Osteocyte (in vitro differentiated cells): Measurements from ENCODE around the gene CCDC71L. TPM values are rescaled to one million over a fixed set of nuclear protein-coding genes. Genes with fewer than 3 reads are reported as not detected.
"Not testable (repeated sequence)": the region's sequence is repeated elsewhere in the genome, so short reads cannot be mapped to it uniquely, and the experiment has no call there.

ENCODE experiments used
- DNase-seq: peaks from one replicate; pipeline ENCODE4 v3.0.0; 2021; ENCODE audit warnings: mixed read lengths; ENCODE audit not compliant: unreplicated experiment; ENCODE audit errors: extremely low spot score
- H3K27ac Mint-ChIP-seq: one replicate; pipeline ENCODE4 v1.8.0; 2021; ENCODE audit warnings: mild to moderate bottlenecking, mixed read lengths; ENCODE audit not compliant: unreplicated experiment
- H3K27me3 Mint-ChIP-seq: one replicate; pipeline ENCODE4 v1.8.0; 2021; ENCODE audit warnings: mixed read lengths; ENCODE audit not compliant: unreplicated experiment
- H3K36me3 Mint-ChIP-seq: one replicate; pipeline ENCODE4 v1.8.0; 2021; ENCODE audit warnings: mixed read lengths; ENCODE audit not compliant: unreplicated experiment
- H3K4me1 Mint-ChIP-seq: one replicate; pipeline ENCODE4 v1.8.0; 2021; ENCODE audit warnings: mixed read lengths; ENCODE audit not compliant: unreplicated experiment
- H3K4me3 Mint-ChIP-seq: one replicate; pipeline ENCODE4 v1.8.0; 2021; ENCODE audit warnings: mild to moderate bottlenecking, moderate library complexity, mixed read lengths; ENCODE audit not compliant: unreplicated experiment
- H3K9me3 Mint-ChIP-seq: one replicate; pipeline ENCODE4 v1.8.0; 2021; ENCODE audit warnings: mixed read lengths; ENCODE audit not compliant: unreplicated experiment
- total RNA-seq: library from RNA; stranded (reverse); gene quantifications from 2 replicates; pipeline ENCODE4 v1.2.1, GENCODE V29; 2021
- TF ChIP-seq, protein P1 (sequence below): fragments of 200-600 bp; sonication (generic); IDR thresholded peaks from 2 replicates; pipeline ENCODE4 v1.5.0; 2021; ENCODE audit warnings: antibody characterized with exemption, mild to moderate bottlenecking, moderate library complexity

Gene CCDC71L
- total RNA-seq, 1 donor from 2014 or later = 45.2 TPM

GRCh38 chr7:106683941-106684340, 23.0 kb upstream of the CCDC71L start:
- TF ChIP-seq, protein P1, sequence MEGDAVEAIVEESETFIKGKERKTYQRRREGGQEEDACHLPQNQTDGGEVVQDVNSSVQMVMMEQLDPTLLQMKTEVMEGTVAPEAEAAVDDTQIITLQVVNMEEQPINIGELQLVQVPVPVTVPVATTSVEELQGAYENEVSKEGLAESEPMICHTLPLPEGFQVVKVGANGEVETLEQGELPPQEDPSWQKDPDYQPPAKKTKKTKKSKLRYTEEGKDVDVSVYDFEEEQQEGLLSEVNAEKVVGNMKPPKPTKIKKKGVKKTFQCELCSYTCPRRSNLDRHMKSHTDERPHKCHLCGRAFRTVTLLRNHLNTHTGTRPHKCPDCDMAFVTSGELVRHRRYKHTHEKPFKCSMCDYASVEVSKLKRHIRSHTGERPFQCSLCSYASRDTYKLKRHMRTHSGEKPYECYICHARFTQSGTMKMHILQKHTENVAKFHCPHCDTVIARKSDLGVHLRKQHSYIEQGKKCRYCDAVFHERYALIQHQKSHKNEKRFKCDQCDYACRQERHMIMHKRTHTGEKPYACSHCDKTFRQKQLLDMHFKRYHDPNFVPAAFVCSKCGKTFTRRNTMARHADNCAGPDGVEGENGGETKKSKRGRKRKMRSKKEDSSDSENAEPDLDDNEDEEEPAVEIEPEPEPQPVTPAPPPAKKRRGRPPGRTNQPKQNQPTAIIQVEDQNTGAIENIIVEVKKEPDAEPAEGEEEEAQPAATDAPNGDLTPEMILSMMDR = no peak
- H3K4me3 Mint-ChIP-seq = no peak overlapping the region
- no peaks in the 10 kb centered on the region for H3K27me3 Mint-ChIP-seq
- DNase-seq = no peak
- peaks cover 11% of the 10 kb centered on the region for H3K4me1 Mint-ChIP-seq
- H3K9me3 Mint-ChIP-seq = peaks cover 4% of the 10 kb centered on the region
- H3K27ac Mint-ChIP-seq = no peak overlapping the region
- H3K36me3 Mint-ChIP-seq = no peaks in the 10 kb centered on the region

- Mint-ChIP-seq H3K4me3 (no peak overlapping the region), H3K27me3 (no peaks in the 10 kb centered on the region), H3K9me3 (peaks cover 4% of the 10 kb centered on the region), H3K4me1 (peaks cover 11% of the 10 kb centered on the region), H3K27ac (no peak overlapping the region), H3K36me3 (no peaks in the 10 kb centered on the region)
- TF ChIP-seq, protein P1 = no peak
- DNase-seq = no peak
Measured at GRCh38 chr7:106681815-106682495, 21.0 kb upstream of the CCDC71L start.

DNA sequence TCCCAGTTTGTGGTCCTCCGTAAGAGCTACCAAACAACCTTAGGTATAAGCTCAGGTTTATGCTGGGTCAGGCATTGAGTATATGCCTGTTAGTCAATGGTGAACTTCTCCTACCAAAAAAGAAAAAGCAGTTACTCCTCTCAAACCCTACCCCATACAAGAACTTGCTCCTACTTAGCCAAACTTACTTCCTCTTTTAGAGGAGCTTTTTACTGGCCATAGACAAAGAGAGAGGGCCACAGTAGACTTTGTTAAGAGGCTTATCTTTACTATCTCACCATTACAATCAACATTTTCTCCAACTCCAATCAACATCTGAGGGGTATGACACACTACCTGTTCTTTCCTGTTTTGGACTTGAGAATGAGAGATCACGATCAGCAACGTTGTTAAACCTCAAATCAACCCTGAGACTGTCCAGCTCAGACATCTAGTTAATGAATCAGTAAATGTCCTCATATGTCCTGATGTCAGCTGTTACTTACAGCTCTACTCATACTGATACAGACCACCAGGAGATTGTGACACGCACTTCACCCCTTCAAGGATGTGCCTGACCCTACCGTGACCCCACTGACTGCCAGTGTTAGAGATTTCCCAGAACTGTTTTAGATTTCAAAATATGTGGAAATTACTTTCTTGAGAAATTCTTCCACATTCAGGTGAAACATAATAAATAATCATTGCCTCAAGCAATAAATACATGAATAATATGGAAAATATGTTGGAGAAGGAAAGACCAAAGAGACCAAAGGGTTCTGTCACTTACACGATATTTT, 18.4 kb upstream of the CCDC71L start:
- TF ChIP-seq, protein P1 = no peak
- peaks cover 11% of the 10 kb centered on the region for H3K4me1 Mint-ChIP-seq
- no peaks in the 10 kb centered on the region for H3K36me3 Mint-ChIP-seq
- no peak overlapping the region for H3K4me3 Mint-ChIP-seq
- no peaks in the 10 kb centered on the region for H3K9me3 Mint-ChIP-seq
- DNase-seq = no peak
- H3K27ac Mint-ChIP-seq = no peak overlapping the region
- peaks cover 2% of the 10 kb centered on the region for H3K27me3 Mint-ChIP-seq

DNA sequence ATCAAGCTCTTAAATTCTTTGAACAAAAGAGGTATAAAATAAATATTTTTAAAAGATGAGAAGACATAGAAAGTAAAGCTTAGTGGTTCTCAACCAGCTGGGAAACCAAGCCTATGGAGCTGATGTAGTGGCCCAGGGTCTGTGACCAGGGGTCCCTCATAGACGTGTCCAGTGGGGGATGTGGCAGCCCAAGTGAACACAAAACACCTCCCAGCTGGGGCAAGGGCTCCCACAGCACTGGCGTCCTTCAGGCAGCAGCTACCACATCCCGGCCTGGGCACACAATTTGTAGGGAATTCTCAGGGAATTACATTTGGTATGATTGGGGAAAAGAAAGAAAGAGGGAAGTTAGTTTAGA, 17.8 kb upstream of the CCDC71L start:
- H3K9me3 Mint-ChIP-seq = no peaks in the 10 kb centered on the region
- peaks cover 11% of the 10 kb centered on the region for H3K4me1 Mint-ChIP-seq
- DNase-seq = no peak
- TF ChIP-seq, protein P1 = no peak
- no peaks in the 10 kb centered on the region for H3K36me3 Mint-ChIP-seq
- H3K4me3 Mint-ChIP-seq = no peak overlapping the region
- peaks cover 3% of the 10 kb centered on the region for H3K27me3 Mint-ChIP-seq
- no peak overlapping the region for H3K27ac Mint-ChIP-seq

- not testable (repeated sequence) for H3K27ac Mint-ChIP-seq
Measured at GRCh38 chr7:106676506-106676905, 15.5 kb upstream of the CCDC71L start.

GRCh38 chr7:106673688-106674087, 12.7 kb upstream of the CCDC71L start:
- not testable (repeated sequence) for H3K27me3 Mint-ChIP-seq, H3K4me3 Mint-ChIP-seq, H3K9me3 Mint-ChIP-seq, H3K27ac Mint-ChIP-seq, H3K4me1 Mint-ChIP-seq, H3K36me3 Mint-ChIP-seq, DNase-seq

More at GRCh38 chr7:106676506-106676905, 15.5 kb upstream of the CCDC71L start:
- not testable (repeated sequence) for DNase-seq, H3K4me1 Mint-ChIP-seq, H3K36me3 Mint-ChIP-seq, H3K4me3 Mint-ChIP-seq, H3K9me3 Mint-ChIP-seq, H3K27me3 Mint-ChIP-seq

- not testable (repeated sequence) for DNase-seq, H3K36me3 Mint-ChIP-seq, H3K4me3 Mint-ChIP-seq, H3K4me1 Mint-ChIP-seq, H3K27ac Mint-ChIP-seq, H3K9me3 Mint-ChIP-seq, H3K27me3 Mint-ChIP-seq
Measured at GRCh38 chr7:106671930-106672329, 11.0 kb upstream of the CCDC71L start.
